Stimulated activated CD4-positive, alpha-beta T cell treated with anti-CD3 and anti-CD28 coated beads, Interleukin-1b, Interleukin-23, amount 100 ng/mL, for 4 hours (primary cell): ENCODE results near the gene EVL.

Source experiments
- DNase-seq, 2 donors: peaks; one replicate each; pipeline ENCODE4 v3.0.0-alpha.2; 2020; ENCODE audit warnings: low read depth in 2 of 2

Gene EVL

GRCh38 chr14:100065942-100066574 is 836 bp downstream of the EVL start:
- DNase-seq = peak; percentile 52 to 65

GRCh38 chr14:100066962-100067361 is 1.7 kb downstream of the EVL start:
- no peak for DNase-seq

- no peak for DNase-seq
Observed at GRCh38 chr14:100067481-100067880, 2.3 kb downstream of the EVL start.

- peak; percentile 69 to 77 for DNase-seq
Observed at GRCh38 chr14:100067971-100068959, 3.0 kb downstream of the EVL start.

GRCh38 chr14:100069161-100069800 is 4.1 kb downstream of the EVL start:
- DNase-seq = no peak

GRCh38 chr14:100070310-100070709 is 5.1 kb downstream of the EVL start:
- no peak for DNase-seq

GRCh38 chr14:100071545-100071944 is 6.3 kb downstream of the EVL start:
- no peak for DNase-seq

GRCh38 chr14:100072783-100073346 is 7.6 kb downstream of the EVL start:
- DNase-seq = no peak

GRCh38 chr14:100073576-100074430 is 8.6 kb downstream of the EVL start:
- DNase-seq = no peak

GRCh38 chr14:100074431-100075100 is 9.3 kb downstream of the EVL start:
- no peak for DNase-seq

- no peak for DNase-seq
Observed at GRCh38 chr14:100075681-100076080, 10.5 kb downstream of the EVL start.

- no peak for DNase-seq
Observed at GRCh38 chr14:100076133-100076532, 10.9 kb downstream of the EVL start.

GRCh38 chr14:100076606-100077005 is 11.4 kb downstream of the EVL start:
- DNase-seq = no peak

GRCh38 chr14:100077441-100077840 is 12.2 kb downstream of the EVL start:
- DNase-seq = no peak

- no peak for DNase-seq
Observed at GRCh38 chr14:100078216-100078803, 13.1 kb downstream of the EVL start.

GRCh38 chr14:100078997-100079725 is 13.9 kb downstream of the EVL start:
- peak in 1 of 2 donors; percentile 59 for DNase-seq

- DNase-seq = no peak
Observed at GRCh38 chr14:100079726-100080005, 14.4 kb downstream of the EVL start.

GRCh38 chr14:100080206-100080605 is 15.0 kb downstream of the EVL start:
- DNase-seq = no peak

- no peak for DNase-seq
Observed at GRCh38 chr14:100081997-100082625, 16.9 kb downstream of the EVL start.
